Epithelial cell of prostate (primary cell): Measurements from ENCODE around the gene FEM1B.

ENCODE experiments used
- DNase-seq: peaks from one replicate; pipeline ENCODE4 v3.0.0-alpha.2; 2011; ENCODE audit warnings: low read depth, low spot score
- H3K27ac ChIP-seq: fragments of 450-650 bp; 2 replicates; pipeline ENCODE4 v1.5.1; 2017; ENCODE audit warnings: mild to moderate bottlenecking

Gene FEM1B

DNA sequence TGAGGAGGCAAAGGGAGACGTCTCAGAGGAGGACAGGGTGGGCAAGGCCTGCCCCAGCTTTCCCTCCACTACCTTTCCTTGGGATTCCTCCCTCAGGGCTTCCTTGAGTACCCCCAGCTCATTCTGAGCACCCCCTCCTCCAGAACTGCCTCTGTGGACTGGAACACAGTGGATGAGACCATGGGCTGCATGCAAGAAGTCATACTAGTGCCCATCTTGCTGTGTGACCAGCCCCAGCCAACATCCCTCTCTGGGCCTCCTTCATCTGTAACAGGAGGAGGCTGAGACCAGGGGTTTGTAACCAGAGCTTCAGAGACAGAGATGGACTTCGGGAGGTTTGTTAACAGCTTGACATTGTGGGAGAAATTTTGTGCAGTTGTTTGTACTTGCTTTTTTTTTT, 25.6 kb downstream of the FEM1B start:
- DNase-seq, result no peak
- H3K27ac ChIP-seq, result no peak overlapping the region

DNA sequence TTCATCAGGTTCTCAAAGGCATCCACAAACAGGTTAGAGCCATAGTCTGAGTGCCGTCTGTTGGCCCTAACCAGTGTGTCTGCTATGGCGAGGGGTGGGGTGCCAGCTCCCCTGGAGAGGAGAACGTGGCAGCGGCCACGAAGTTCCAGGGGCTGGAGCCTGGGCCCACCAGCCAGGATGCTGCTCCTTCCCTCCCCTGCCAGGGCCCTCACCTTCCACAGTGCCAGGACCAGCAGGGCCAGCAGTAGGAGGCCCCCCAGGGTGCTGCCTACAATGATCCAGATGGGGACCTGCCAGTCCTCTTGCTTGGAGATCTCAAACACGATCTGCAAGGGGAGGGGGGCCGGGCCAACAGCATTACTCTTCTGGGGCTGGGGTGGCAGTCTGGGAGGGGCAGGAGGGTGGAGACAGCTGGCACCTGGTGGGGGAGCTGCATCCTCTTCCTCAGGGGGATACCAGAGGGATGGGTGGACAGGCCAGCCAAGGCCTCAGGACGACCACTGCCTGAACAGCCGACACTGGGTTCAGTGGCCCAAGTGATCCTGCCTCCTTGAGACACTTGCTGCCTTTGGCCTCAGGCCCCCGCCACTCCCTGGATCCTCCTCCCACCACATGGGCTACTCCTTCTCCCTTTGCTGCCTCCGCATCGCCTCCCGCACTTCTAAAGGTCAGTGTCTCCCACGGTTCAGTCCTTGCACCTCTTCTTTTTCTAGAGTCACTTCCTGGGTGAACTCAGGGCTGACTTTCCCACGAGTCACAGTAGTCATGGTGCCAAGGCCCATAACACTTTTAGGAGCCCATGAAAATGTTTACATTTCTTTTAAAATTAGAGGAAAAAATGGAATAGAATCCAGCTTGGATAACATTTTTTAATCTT, 26.3 kb downstream of the FEM1B start:
- no peak for DNase-seq
- peak overlapping the region; percentile 56 for H3K27ac ChIP-seq

DNA sequence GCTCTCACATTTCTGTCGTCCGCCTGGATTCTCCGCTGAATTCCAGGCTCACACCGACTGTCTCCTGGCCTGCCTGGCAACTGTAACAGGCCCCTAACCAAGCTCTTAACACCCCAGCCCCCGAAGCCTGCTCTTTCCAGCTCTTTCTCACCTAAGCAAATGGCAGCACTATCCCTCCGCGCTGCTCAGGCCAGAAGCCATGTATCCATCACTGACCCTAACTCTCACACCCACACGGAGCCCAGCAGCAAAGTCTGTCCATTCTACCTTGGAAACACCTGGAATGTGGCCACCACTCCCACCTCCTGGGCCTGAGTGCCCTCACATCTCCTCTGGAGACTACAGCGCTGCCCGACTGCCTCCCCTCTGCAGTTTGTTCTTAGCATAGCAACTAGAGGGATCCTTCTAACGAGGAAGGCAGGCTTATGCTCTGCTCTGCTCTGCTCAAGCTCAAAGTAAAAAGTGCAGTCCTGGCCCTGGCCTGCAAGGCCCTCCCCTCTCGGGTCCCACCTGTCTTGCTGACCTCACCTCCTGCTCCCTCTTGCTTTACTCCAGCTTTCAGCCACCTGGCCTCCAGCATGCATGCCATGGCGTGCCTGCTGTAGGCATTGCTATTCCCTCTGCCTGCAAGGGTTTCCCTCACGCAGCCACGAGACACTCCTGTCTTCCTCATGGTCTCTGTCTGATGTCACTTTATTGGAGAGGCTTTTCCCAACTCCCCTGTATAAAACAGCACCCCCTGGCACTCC, 27.2 kb downstream of the FEM1B start:
- peak overlapping the region; percentile 56 for H3K27ac ChIP-seq
- peak; percentile 55 for DNase-seq

DNA sequence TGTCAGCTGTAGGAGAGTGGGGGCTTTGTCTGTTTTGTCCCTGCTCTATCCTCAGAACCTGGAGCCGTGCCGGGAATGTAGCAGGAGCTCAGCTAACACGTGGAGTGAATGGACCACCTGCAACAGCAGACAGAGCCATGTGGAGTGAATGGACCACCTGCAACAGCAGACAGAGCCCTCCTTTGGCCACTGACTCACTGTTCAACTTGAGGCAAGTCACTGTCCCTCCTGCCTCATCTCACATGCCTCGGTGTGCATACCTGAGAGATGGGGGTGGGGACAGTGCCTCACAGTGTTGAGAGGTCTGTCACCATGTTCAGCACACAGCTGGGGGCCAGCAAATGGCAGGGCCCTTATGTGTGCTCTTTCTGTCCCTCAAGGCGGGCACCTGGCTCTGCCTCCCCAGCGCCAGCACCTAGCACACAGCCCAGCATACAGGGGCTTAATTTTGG, 27.9 kb downstream of the FEM1B start:
- peak overlapping the region; percentile 56 for H3K27ac ChIP-seq
- DNase-seq, result no peak

DNA sequence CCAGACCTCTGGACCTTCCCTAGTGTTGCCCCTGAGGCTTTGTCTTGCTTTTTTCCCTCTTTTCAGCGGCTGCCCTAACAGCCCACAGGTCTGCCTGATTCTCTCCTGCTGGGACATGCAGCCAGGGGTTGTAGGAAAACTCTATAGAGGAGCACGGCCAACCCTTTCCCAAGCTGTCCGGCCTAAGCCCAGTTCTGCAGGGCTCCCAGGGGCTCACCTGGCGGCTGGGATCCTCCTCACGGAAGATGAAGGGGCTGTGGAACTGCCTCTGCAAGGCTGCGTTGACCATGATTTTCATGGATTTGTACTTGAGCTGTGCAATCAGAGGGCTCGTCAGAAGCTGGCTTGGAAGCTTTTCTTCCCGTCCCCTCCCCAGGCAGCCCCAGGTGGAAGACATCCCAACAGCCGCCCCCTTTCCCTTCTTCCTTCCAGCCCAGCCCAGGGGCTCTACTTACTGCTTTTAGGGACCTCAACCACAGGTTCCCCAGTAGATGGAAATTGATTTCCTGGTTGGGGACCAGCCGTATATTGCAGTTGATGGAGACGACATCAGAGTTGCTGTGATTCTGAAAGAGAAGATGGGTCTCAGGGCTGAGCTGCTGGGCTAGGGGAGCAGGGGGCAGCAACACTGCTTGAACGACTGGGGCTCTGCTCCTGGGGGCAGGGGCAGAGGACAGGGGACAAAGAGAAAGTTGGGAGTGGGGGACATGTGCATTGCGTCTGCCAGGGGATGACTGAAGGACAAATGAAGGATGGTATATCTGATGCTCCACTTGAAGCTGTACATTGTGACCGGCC, 29.8 kb downstream of the FEM1B start:
- no peak for DNase-seq
- no peak overlapping the region for H3K27ac ChIP-seq

DNA sequence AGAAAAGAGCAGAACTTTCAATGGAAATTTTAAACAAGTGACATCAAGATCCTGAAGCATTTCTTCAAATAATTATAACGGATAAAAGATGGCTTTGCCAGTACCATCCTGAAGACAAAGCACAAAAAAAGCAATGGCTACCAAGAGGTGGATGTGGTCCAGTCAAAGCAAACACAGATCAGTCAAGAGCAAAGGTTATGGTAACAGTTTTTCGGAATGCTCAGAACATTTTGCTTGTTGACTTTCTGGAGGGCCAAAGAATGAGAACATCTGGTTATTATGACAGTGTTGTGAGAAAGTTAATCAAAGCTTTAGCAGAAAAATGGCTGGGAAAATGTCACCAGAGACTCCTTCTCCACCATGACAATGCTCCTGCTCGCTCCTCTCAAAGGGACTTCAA, 31.5 kb downstream of the FEM1B start:
- no peak overlapping the region for H3K27ac ChIP-seq
- no peak for DNase-seq

DNA sequence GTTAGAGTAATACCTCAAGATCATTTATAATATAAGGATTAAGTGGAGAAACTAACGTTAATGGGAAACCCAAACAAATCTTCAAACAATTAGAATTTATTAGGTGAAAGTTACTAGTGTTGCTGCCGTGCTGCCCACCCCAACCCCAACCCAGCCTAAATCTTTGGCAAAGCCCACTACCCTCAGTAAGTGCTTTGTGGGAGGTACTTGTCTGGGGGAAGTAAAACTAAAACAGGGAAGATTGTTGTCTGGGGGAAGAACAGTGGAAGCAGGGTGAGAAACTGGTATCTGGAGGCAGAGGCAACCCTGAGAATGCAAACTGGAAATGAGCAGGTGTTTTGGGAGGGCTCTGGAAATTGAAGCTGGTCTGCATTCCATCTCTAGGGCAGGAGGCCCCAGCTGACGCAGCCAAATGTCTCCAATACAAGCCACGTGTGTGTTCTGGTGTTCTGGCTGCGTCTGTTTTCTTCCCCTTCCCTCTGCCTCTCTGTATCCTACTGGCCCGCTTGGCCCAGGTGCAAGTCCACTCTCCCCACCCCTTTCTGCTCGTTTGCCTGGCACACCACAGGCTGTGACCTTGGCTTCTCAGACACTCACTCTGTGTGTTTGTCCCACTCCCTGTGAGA, 32.7 kb downstream of the FEM1B start:
- no peak for DNase-seq
- H3K27ac ChIP-seq, result no peak overlapping the region

DNA sequence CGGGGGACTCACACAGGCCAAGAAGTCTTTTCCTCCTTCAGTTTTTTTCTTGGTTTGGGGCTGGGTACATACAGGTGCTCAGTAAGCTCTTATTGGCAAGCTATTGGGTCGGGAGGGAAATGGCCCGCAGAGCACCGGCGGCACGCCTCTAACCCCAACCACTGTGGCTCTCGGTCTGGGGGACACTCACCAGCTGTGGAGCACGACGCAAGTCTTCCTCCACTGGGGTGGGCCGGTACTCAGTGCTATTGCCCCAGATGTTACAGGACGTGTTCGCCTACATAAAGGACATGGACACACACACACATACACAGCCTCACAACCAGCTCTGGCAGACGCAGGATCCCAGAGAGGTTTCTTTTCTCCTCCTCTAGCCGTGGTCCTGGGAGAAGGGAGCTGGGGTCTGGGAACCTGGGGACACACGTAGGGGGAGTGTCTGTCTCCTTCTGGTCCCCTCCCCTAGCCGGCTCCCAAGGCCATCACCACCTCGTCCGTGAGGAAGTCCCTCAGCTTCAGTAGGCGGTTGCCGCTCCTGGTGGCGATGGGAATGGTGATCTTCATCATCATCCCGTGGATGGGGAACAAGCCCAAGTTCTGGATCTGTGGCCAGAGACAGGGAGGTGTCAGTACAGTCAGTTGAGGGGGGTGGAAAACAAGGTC, 33.4 kb downstream of the FEM1B start:
- no peak for DNase-seq

DNA sequence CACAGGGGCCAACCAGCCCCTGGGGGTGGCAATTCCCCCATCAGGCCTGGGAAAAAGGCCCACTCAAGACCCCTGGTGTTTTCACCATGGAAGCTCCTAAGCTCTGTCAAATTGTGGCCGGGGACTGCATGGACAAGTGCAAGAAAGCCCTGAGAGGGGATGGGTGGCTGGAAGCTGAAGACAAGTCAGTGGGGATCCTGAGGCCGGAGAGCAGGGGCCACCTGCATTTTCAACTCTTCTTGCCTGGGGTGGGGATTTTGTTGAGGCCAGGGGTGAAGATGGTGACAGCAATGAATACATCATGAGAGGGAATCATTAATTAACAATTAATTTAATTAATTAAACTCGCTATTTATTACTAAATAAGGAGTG, 33.9 kb downstream of the FEM1B start:
- DNase-seq, result no peak

More for the DNA sequence above, 33.4 kb downstream of the FEM1B start:
- H3K27ac ChIP-seq, result no peak overlapping the region

DNA sequence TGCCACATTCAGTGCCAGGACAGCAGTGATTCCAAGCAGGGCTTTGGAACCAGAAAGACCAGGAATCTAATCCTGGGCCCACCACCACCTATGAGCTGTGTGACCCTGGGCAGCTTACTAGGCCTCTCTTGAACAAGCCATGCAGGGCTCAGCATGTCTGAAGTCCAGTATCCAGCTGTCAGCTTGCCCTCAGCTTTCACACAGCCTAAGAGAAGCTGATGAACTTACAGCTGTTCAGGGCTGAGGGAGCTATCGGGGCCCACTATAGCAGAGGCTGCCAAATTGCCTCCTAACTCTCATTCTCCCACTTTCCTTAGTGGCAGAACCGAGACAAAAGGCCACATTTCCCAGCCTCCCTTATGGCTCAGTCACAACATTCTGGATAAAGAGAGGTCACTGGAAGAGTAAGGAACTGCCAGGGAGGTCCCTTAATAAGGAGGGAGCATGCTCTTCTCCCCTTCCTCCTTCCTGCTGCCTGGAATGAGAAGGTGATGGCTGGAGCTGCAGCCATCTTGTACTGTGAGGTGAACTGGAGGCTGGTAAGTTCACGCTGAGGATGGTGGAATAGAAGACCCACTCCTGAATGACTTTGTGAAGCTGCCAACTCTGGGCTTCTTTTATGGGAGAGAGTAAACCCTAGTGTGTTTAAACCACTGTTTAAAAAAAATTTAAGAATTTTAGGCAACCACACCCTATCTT, 34.5 kb downstream of the FEM1B start:
- no peak for DNase-seq
- H3K27ac ChIP-seq, result no peak overlapping the region

More for the DNA sequence above, 33.9 kb downstream of the FEM1B start:
- H3K27ac ChIP-seq, result no peak overlapping the region

DNA sequence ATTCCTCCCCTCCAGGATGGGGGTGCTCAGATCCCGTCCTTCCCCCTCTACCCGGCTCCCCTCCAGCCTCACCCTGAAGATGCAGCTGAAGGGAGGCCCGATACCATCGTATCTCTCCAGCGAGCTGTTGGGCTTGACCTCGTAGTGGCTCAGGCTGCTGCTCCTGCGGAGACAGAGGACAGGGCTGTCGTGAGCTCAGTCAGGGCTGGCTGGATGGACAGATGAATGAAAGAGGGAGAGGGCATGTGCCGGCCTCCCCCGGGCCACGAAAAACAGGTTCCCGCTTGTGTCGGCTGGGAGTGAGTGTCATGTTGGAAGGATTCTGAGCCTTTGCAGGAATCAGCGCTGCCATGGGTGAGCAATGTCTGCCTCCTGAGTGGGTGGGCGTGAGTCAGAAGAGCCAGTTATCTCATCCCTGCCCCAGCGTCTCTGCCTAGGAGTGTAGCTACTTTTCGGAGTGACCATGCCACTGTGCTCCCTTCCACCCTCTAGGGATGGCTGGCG, 35.2 kb downstream of the FEM1B start:
- peak; percentile 26 for DNase-seq
- H3K27ac ChIP-seq, result no peak overlapping the region

DNA sequence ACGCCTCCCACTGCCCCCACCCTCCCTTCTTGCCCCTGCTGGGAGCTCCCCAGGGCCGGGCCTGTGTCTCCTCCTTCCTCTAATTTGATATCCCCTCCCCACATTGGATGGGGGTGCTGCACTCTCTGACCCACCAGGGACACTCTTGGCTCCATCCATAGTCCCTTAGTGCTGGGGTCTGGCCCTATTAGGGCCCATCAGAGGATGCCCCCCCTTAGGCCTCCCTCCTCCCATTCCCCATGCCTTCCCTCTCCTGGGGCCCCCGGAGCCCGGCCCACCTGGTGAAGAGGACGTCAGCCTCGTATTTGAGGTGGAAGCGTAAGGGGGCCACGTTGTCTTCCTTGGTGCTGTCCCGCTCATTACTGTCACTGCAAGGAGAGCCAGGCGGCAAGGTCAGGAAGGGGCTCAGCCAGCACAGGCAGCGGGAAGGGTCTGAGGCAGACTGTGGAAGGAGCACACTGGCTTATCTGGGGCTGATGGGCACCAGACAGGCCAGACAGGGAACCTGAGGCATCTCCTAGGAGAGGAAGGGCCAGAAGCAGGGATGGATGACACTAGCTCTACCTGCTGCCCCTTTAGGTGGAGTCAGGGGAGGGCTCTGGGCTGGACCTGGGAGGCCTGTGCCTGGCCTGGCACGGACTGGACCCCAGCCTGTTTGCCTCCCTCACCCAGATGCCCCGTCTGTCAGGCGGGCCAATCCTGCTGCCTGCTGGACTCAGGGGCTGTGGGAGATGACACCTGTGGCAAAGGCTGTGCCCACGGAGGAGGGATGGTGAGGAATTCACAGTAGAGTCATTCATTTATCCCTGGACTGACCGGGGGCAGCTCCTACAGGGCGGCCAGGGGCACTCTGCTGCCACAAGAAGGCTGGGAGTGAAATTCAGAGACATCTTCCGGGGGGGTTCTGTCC, 36.2 kb downstream of the FEM1B start:
- H3K27ac ChIP-seq, result no peak overlapping the region
- DNase-seq, result no peak

DNA sequence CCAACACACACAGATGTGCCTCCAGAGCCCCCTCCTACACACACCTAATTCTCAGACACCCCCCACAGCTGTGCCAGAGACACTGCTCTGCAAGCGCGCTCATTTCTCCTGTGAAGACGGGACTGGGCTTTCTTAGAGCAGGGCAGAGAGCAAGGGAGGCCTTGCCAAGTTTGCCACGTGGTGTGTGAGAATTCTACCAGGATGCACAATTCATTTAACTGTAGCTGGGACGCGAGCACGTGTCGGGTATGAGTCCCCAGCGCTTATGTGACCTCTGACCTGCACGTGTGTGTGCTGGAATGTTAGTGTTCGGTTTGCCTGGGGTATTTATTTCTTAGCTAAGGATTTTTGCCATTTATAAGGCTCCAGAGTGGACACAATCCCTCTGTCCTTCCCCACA, 37.0 kb downstream of the FEM1B start:
- DNase-seq, result no peak
- H3K27ac ChIP-seq, result no peak overlapping the region

DNA sequence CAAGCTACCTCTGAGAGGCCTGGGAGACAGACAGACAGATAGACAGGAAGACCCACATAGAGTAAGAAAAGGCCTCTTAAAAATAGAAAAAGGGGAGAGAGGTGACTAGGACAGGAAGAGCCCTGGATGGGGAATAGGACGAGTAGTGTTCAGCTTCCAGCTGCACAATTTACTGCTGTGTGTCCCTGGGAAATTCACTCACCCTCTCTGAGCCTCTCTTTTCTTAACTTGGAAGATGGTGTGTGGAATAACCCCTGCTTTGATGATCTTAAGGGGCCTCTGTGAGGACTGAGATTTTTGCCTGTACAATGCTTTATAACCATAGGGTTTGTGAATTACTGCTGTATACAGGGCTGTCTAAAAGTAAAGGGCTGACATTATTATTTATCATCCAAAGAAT, 37.5 kb downstream of the FEM1B start:
- H3K27ac ChIP-seq, result no peak overlapping the region
- no peak for DNase-seq

DNA sequence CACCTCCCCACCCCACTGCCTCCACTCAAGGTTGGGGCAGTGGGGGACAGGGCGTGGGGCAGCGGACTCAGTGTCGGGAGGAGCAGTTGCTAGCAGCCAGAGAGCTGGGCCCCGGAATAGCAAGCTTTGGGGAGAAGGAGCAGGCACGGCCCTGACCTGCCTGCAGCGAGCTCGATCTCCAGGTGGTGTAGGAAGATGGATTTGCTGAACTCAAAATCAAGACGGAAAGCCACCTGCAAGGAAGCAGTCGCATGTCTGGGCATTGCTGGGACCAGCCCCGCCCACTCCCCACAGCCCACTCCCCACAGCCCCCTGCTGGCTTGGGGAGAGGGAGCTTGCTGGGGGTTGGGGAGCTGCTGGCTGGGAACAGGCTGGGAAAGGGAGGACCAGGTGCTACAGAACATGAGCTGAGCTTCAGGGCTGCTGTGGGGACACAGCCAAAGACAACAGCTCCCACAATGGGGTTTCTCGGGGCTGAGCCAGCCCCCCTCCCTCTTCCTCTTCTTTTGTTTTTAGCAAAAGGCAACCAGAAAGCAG, 38.0 kb downstream of the FEM1B start:
- DNase-seq, result no peak
- H3K27ac ChIP-seq, result no peak overlapping the region

DNA sequence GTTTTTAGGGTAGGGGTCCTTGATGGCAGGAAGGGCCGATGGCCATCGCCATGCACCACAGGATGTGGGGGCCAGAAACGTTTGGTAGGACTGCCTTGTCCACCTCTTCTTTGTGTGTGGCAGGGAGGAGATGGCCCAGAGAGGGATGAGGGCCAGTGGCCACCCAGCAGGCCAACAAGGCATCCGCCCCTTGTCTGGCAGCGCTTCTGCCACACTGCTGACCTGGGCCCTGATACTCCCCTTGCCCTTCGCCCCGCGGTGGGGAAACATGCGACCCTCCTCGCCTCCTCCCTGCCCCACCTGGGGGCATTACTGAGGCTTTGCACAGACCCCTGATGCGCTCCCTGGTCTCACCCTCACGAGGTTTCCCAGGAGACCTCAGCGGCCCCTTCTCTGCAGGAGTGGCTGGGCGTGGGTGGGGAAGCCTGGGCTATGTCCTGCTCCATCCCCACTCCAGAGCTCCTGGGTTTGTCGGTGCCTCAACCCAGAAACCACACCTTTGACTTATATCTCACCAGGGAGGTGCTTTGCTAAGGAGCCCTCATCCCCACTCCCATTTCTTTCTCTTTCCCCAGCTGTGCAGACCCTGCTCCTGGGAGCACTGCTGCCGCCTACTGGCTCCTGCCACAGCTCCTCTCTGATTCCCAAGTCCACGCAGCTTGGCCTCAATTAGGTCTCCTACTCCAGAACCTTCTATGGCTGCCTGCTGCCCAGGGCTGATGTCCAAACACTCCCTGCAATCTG, 38.7 kb downstream of the FEM1B start:
- no peak overlapping the region for H3K27ac ChIP-seq
- DNase-seq, result no peak
